Left forelimb (tissue), 1 donor: ENCODE results near the gene SLC35G3.
"Not testable (repeated sequence)": the region's sequence is repeated elsewhere in the genome, so short reads cannot be mapped to it uniquely, and the experiment has no call there.

Experiments
- DNase-seq: peaks from one replicate; pipeline ENCODE4 v3.0.0-alpha.2; 2018; ENCODE audit warnings: low spot score

Gene SLC35G3

GRCh38 chr17:35164716-35165115 lies 29.5 kb downstream of the SLC35G3 start:
- DNase-seq = no peak

- DNase-seq = no peak
Measured at GRCh38 chr17:35163886-35164285, 30.3 kb downstream of the SLC35G3 start.

GRCh38 chr17:35162755-35163154 lies 31.4 kb downstream of the SLC35G3 start:
- DNase-seq = no peak

- DNase-seq = no peak
Measured at GRCh38 chr17:35161281-35161761, 32.9 kb downstream of the SLC35G3 start.

GRCh38 chr17:35160354-35161201 lies 33.6 kb downstream of the SLC35G3 start:
- no peak for DNase-seq

GRCh38 chr17:35159940-35160339 lies 34.3 kb downstream of the SLC35G3 start:
- no peak for DNase-seq

- no peak for DNase-seq
Measured at GRCh38 chr17:35155246-35155645, 38.9 kb downstream of the SLC35G3 start.

GRCh38 chr17:35154196-35155165 lies 39.7 kb downstream of the SLC35G3 start:
- DNase-seq = no peak

GRCh38 chr17:35152421-35153140 lies 41.6 kb downstream of the SLC35G3 start:
- no peak for DNase-seq

- DNase-seq = not testable (repeated sequence)
Measured at GRCh38 chr17:35151080-35151479, 43.1 kb downstream of the SLC35G3 start.

- no peak for DNase-seq
Measured at GRCh38 chr17:35149941-35150340, 44.3 kb downstream of the SLC35G3 start.

- DNase-seq = no peak
Measured at GRCh38 chr17:35148144-35148543, 46.0 kb downstream of the SLC35G3 start.

- DNase-seq = no peak
Measured at GRCh38 chr17:35147375-35147905, 46.8 kb downstream of the SLC35G3 start, which contains the start of gene UNC45B. Gene UNC45B, plus strand, starts transcription at chr17:35147817. Its CDS starts 447 bp downstream, at chr17:35148264.

- no peak for DNase-seq
Measured at GRCh38 chr17:35146214-35146833, 47.9 kb downstream of the SLC35G3 start.

- no peak for DNase-seq
Measured at GRCh38 chr17:35144840-35145239, 49.4 kb downstream of the SLC35G3 start.
